ENCODE results near the gene CEMP1. TPM values are rescaled to one million over a fixed set of nuclear protein-coding genes. Genes with fewer than 3 reads are reported as not detected.
"Not testable (repeated sequence)": the region's sequence is repeated elsewhere in the genome, so short reads cannot be mapped to it uniquely, and the experiment has no call there.

CEMP1 gene
- total and polyA plus RNA-seq, 4 donors = 0.38 to 1.2 TPM; not detected in 2

- H3K27me3 ChIP-seq (ENCODE audit: control insufficient read depth in 1 of 2, insufficient read depth in 2 of 2, low read length in 1 of 2); H3K36me3 ChIP-seq (ENCODE audit: control insufficient read depth in 1 of 2, insufficient read depth in 2 of 2, low read length in 1 of 2); H3K4me3 ChIP-seq (ENCODE audit: low read length in 2 of 2); ATAC-seq (ENCODE audit: low FRiP score); H3K27ac ChIP-seq (ENCODE audit: low read depth in 1 of 2, low read length in 2 of 2); H3K9me3 ChIP-seq (ENCODE audit: control insufficient read depth, low read length); H3K4me1 ChIP-seq (ENCODE audit: control insufficient read depth in 1 of 2, insufficient read depth in 2 of 2, low read length in 2 of 2): not testable (repeated sequence)
- WGBS, 2 donors = 47 to 50% methylated on average over 14 of the region's 14 CpGs
- intact Hi-C loops (cut with DNase I) = loop anchor here in 1 of 2 donors (10.0 kb wide), 2 partner anchors 55 to 135 kb away; no protein-coding TSS in a partner anchor
- peak; percentile 55 for DNase-seq
Observed at GRCh38 chr16:2539845-2540458, 8.7 kb upstream of the CEMP1 start.

GRCh38 chr16:2539192-2539844 is 8.1 kb upstream of the CEMP1 start:
- H3K4me1 ChIP-seq (ENCODE audit: control insufficient read depth in 1 of 2, insufficient read depth in 2 of 2, low read length in 2 of 2); H3K9me3 ChIP-seq (ENCODE audit: control insufficient read depth, low read length); ATAC-seq (ENCODE audit: low FRiP score); H3K36me3 ChIP-seq (ENCODE audit: control insufficient read depth in 1 of 2, insufficient read depth in 2 of 2, low read length in 1 of 2); H3K27me3 ChIP-seq (ENCODE audit: control insufficient read depth in 1 of 2, insufficient read depth in 2 of 2, low read length in 1 of 2); H3K27ac ChIP-seq (ENCODE audit: low read depth in 1 of 2, low read length in 2 of 2); H3K4me3 ChIP-seq (ENCODE audit: low read length in 2 of 2): not testable (repeated sequence)
- intact Hi-C loops (cut with DNase I) = loop anchor here in 1 of 2 donors (10.0 kb wide), 2 partner anchors 55 to 135 kb away; no protein-coding TSS in a partner anchor
- peak in 1 of 2 donors; percentile 26 for DNase-seq
- WGBS, 2 donors = 85 to 88% methylated on average over 24 of the region's 24 CpGs

- 0 to 1% methylated on average over 41 to 126 of the region's 126 CpGs for WGBS, 2 donors
- ATAC-seq (ENCODE audit: low FRiP score) (peak; percentile 96), DNase-seq (peak; percentile 96 to 97)
- Histone ChIP-seq H3K4me1 (ENCODE audit: control insufficient read depth in 1 of 2, insufficient read depth in 2 of 2, low read length in 2 of 2) (no peaks in the 10 kb centered on the region), H3K4me3 (ENCODE audit: low read length in 2 of 2) (peak within 1 kb of the TSS; percentile 77 to 99), H3K36me3 (ENCODE audit: control insufficient read depth in 1 of 2, insufficient read depth in 2 of 2, low read length in 1 of 2) (no peaks in the 10 kb centered on the region), H3K27me3 (ENCODE audit: control insufficient read depth in 1 of 2, insufficient read depth in 2 of 2, low read length in 1 of 2) (no peaks in the 10 kb centered on the region), H3K27ac (ENCODE audit: low read depth in 1 of 2, low read length in 2 of 2) (peak within 1 kb of the TSS in 1 of 2 donors; percentile 65), H3K9me3 (ENCODE audit: control insufficient read depth, low read length) (no peaks in the 10 kb centered on the region)
- intact Hi-C loops (cut with DNase I) = loop anchor here in 1 of 2 donors (10.0 kb wide), 2 partner anchors 57 to 137 kb away; no protein-coding TSS in a partner anchor
Observed at GRCh38 chr16:2537451-2538379, 6.5 kb upstream of the CEMP1 start, which contains the start of gene PDPK1. PDPK1 (plus strand) TSS chr16:2538021; CDS start chr16:2538113, 92 bp downstream.

GRCh38 chr16:2535625-2536013 is 4.4 kb upstream of the CEMP1 start:
- DNase-seq (peak; percentile 74 to 79), ATAC-seq (ENCODE audit: low FRiP score) (no peak)
- Histone ChIP-seq H3K4me1 (ENCODE audit: control insufficient read depth in 1 of 2, insufficient read depth in 2 of 2, low read length in 2 of 2) (no peaks in the 10 kb centered on the region), H3K4me3 (ENCODE audit: low read length in 2 of 2) (no peak overlapping the region), H3K27ac (ENCODE audit: low read depth in 1 of 2, low read length in 2 of 2) (no peak overlapping the region), H3K36me3 (ENCODE audit: control insufficient read depth in 1 of 2, insufficient read depth in 2 of 2, low read length in 1 of 2) (no peaks in the 10 kb centered on the region), H3K27me3 (ENCODE audit: control insufficient read depth in 1 of 2, insufficient read depth in 2 of 2, low read length in 1 of 2) (no peaks in the 10 kb centered on the region), H3K9me3 (ENCODE audit: control insufficient read depth, low read length) (no peaks in the 10 kb centered on the region)
- intact Hi-C loops (cut with DNase I) = loop anchor here in 1 of 2 donors (10.0 kb wide), 2 partner anchors 59 to 139 kb away; no protein-coding TSS in a partner anchor
- WGBS, 2 donors = 48 to 56% methylated on average over 9 of the region's 9 CpGs

GRCh38 chr16:2534335-2534734 is 3.1 kb upstream of the CEMP1 start:
- intact Hi-C loops (cut with DNase I) = loop anchor here in 1 of 2 donors (10.0 kb wide), 2 partner anchors 60 to 140 kb away; no protein-coding TSS in a partner anchor
- peak in 1 of 2 donors; percentile 23 for DNase-seq
- not testable (repeated sequence) for H3K4me1 ChIP-seq (ENCODE audit: control insufficient read depth in 1 of 2, insufficient read depth in 2 of 2, low read length in 2 of 2); H3K27ac ChIP-seq (ENCODE audit: low read depth in 1 of 2, low read length in 2 of 2); H3K4me3 ChIP-seq (ENCODE audit: low read length in 2 of 2); ATAC-seq (ENCODE audit: low FRiP score); H3K36me3 ChIP-seq (ENCODE audit: control insufficient read depth in 1 of 2, insufficient read depth in 2 of 2, low read length in 1 of 2); H3K27me3 ChIP-seq (ENCODE audit: control insufficient read depth in 1 of 2, insufficient read depth in 2 of 2, low read length in 1 of 2); H3K9me3 ChIP-seq (ENCODE audit: control insufficient read depth, low read length)
- 86 to 89% methylated on average over 5 of the region's 5 CpGs for WGBS, 2 donors

- no peak for DNase-seq
- Histone ChIP-seq H3K36me3 (ENCODE audit: control insufficient read depth in 1 of 2, insufficient read depth in 2 of 2, low read length in 1 of 2) (no peaks in the 10 kb centered on the region), H3K9me3 (ENCODE audit: control insufficient read depth, low read length) (no peaks in the 10 kb centered on the region), H3K4me1 (ENCODE audit: control insufficient read depth in 1 of 2, insufficient read depth in 2 of 2, low read length in 2 of 2) (no peaks in the 10 kb centered on the region), H3K4me3 (ENCODE audit: low read length in 2 of 2) (no peak overlapping the region), H3K27ac (ENCODE audit: low read depth in 1 of 2, low read length in 2 of 2) (no peak overlapping the region), H3K27me3 (ENCODE audit: control insufficient read depth in 1 of 2, insufficient read depth in 2 of 2, low read length in 1 of 2) (no peaks in the 10 kb centered on the region)
- intact Hi-C loops (cut with DNase I) = loop anchor here in 1 of 2 donors (10.0 kb wide), 2 partner anchors 61 to 141 kb away; no protein-coding TSS in a partner anchor
- WGBS, 2 donors = 86 to 87% methylated on average over 11 of the region's 11 CpGs
- no peak for ATAC-seq (ENCODE audit: low FRiP score)
Observed at GRCh38 chr16:2533912-2534311, 2.7 kb upstream of the CEMP1 start.

GRCh38 chr16:2533142-2533755 is 2.0 kb upstream of the CEMP1 start:
- DNase-seq = peak in 1 of 2 donors; percentile 60
- H3K36me3 ChIP-seq (ENCODE audit: control insufficient read depth in 1 of 2, insufficient read depth in 2 of 2, low read length in 1 of 2); H3K27ac ChIP-seq (ENCODE audit: low read depth in 1 of 2, low read length in 2 of 2); ATAC-seq (ENCODE audit: low FRiP score); H3K27me3 ChIP-seq (ENCODE audit: control insufficient read depth in 1 of 2, insufficient read depth in 2 of 2, low read length in 1 of 2); H3K4me3 ChIP-seq (ENCODE audit: low read length in 2 of 2); H3K4me1 ChIP-seq (ENCODE audit: control insufficient read depth in 1 of 2, insufficient read depth in 2 of 2, low read length in 2 of 2); H3K9me3 ChIP-seq (ENCODE audit: control insufficient read depth, low read length): not testable (repeated sequence)
- intact Hi-C loops (cut with DNase I) = loop anchor here in 1 of 2 donors (10.0 kb wide), 2 partner anchors 62 to 142 kb away; no protein-coding TSS in a partner anchor
- WGBS, 2 donors = 33 to 35% methylated on average over 16 of the region's 16 CpGs

Measured in aorta (tissue), 5 donors.